WTC11 (cell line): ENCODE data around the gene LPP. TPM values are rescaled to one million over a fixed set of nuclear protein-coding genes. Genes with fewer than 3 reads are reported as not detected.

ENCODE experiments used
- ATAC-seq: fragments of 200-7000 bp; cut with Tn5 transposase; 2 replicates; pipeline ENCODE4 v1.10.0; 2021; ENCODE audit warnings: mild to moderate bottlenecking, moderate library complexity
- CTCF ChIA-PET: fragments of 300-600 bp; sonication (Branson Sonifier 250); formaldehyde crosslinking; loops from one replicate; lab custom pipeline; 2021; ENCODE audit warnings: antibody characterized with exemption; lab: Charles Lee
- POLR2A ChIA-PET: fragments of 350-600 bp; sonication (Branson Sonifier 250); formaldehyde crosslinking; loops from one replicate; lab custom pipeline; 2021; ENCODE audit warnings: antibody characterized with exemption; lab: Charles Lee
- DNase-seq: peaks from one replicate; pipeline ENCODE4 v3.0.0; 2021; ENCODE audit warnings: low spot score
- H3K27ac Mint-ChIP-seq: 2 replicates; pipeline ENCODE4 v1.8.0; 2021; ENCODE audit warnings: mixed read lengths
- H3K27me3 Mint-ChIP-seq: 2 replicates; pipeline ENCODE4 v1.8.0; 2021; ENCODE audit warnings: low read depth, mild to moderate bottlenecking, moderate library complexity, mixed read lengths
- H3K36me3 Mint-ChIP-seq: 2 replicates; pipeline ENCODE4 v1.8.0; 2021; ENCODE audit warnings: mixed read lengths
- H3K4me1 Mint-ChIP-seq: 2 replicates; pipeline ENCODE4 v1.8.0; 2022; ENCODE audit warnings: mixed read lengths
- H3K4me3 Mint-ChIP-seq: 2 replicates; pipeline ENCODE4 v1.8.0; 2021; ENCODE audit warnings: mild to moderate bottlenecking, moderate library complexity, mixed read lengths
- H3K9me3 Mint-ChIP-seq: 2 replicates; pipeline ENCODE4 v1.8.0; 2021; ENCODE audit warnings: mixed read lengths
- ATF1 ChIP-seq: sonication (generic); formaldehyde crosslinking; IDR thresholded peaks from 2 replicates; pipeline ENCODE4 v1.8.1; 2023; ENCODE audit warnings: mild to moderate bottlenecking, moderate library complexity, missing genetic modification reagents
- ELF4 ChIP-seq: sonication (generic); formaldehyde crosslinking; IDR thresholded peaks from 2 replicates; pipeline ENCODE4 v1.8.1; 2022; ENCODE audit warnings: low read depth, mild to moderate bottlenecking, moderate library complexity, missing genetic modification reagents
- FOXJ3 ChIP-seq: sonication (generic); formaldehyde crosslinking; IDR thresholded peaks from 2 replicates; pipeline ENCODE4 v1.9.0; 2021; ENCODE audit warnings: missing genetic modification reagents, mild to moderate bottlenecking, borderline replicate concordance
- GABPB1 ChIP-seq: sonication (generic); formaldehyde crosslinking; IDR thresholded peaks from 2 replicates; pipeline ENCODE4 v1.8.1; 2023; ENCODE audit warnings: mild to moderate bottlenecking, missing genetic modification reagents
- HMGA2 ChIP-seq: fragments of 250-450 bp; sonication (Bioruptor Pico); IDR thresholded peaks from 2 replicates; pipeline ENCODE4 v1.4.0; 2021; ENCODE audit warnings: mild to moderate bottlenecking, moderate library complexity
- MXD4 ChIP-seq: fragments of 250-450 bp; sonication (Bioruptor Pico); IDR thresholded peaks from 2 replicates; pipeline ENCODE4 v1.8.0; 2021; ENCODE audit warnings: mild to moderate bottlenecking, moderate library complexity, borderline replicate concordance
- NR1H2 ChIP-seq: sonication (generic); formaldehyde crosslinking; IDR thresholded peaks from 2 replicates; pipeline ENCODE4 v1.9.0; 2021; ENCODE audit warnings: mild to moderate bottlenecking, moderate library complexity, missing genetic modification reagents
- SMAD4 ChIP-seq: sonication (generic); formaldehyde crosslinking; IDR thresholded peaks from 2 replicates; pipeline ENCODE4 v1.8.0; 2022; ENCODE audit warnings: mild to moderate bottlenecking, missing genetic modification reagents
- TCF7 ChIP-seq: sonication (generic); formaldehyde crosslinking; IDR thresholded peaks from 2 replicates; pipeline ENCODE4 v1.8.0; 2022; ENCODE audit warnings: mild to moderate bottlenecking, low read depth, missing genetic modification reagents, moderate library complexity
- ZBTB21 ChIP-seq: sonication (generic); formaldehyde crosslinking; IDR thresholded peaks from 2 replicates; pipeline ENCODE4 v1.8.1; 2023; ENCODE audit warnings: mild to moderate bottlenecking, missing genetic modification reagents, borderline replicate concordance
- ZNF396 ChIP-seq: fragments of 250-450 bp; sonication (Bioruptor Pico); IDR thresholded peaks from 2 replicates; pipeline ENCODE4 v1.8.0; 2021; ENCODE audit warnings: mild to moderate bottlenecking, moderate library complexity, borderline replicate concordance
- total RNA-seq: library from RNA; stranded (reverse); gene quantifications from 3 replicates; pipeline ENCODE4 v1.2.3, GENCODE V29; 2021
- TF ChIP-seq, protein P1 (sequence below): fragments of 250-450 bp; sonication (Bioruptor Pico); IDR thresholded peaks from 2 replicates; pipeline ENCODE4 v1.9.0; 2021; ENCODE audit warnings: mild to moderate bottlenecking
- TF ChIP-seq, protein P2 (sequence below): fragments of 250-450 bp; sonication (Bioruptor Pico); IDR thresholded peaks from 2 replicates; pipeline ENCODE4 v1.9.0; 2021; ENCODE audit warnings: mild to moderate bottlenecking
- TF ChIP-seq, protein P3 (sequence below): sonication (generic); formaldehyde crosslinking; IDR thresholded peaks from 2 replicates; pipeline ENCODE4 v1.8.1; 2023; ENCODE audit warnings: mild to moderate bottlenecking, missing genetic modification reagents, borderline replicate concordance
- TF ChIP-seq, protein P4 (sequence below): sonication (generic); formaldehyde crosslinking; IDR thresholded peaks from 2 replicates; pipeline ENCODE4 v1.8.1; 2022; ENCODE audit warnings: low read depth, missing genetic modification reagents, borderline replicate concordance
- TF ChIP-seq, protein P5 (sequence below): fragments of 250-450 bp; sonication (Bioruptor Pico); conservative IDR thresholded peaks from 2 replicates; pipeline ENCODE4 v1.9.0; 2021; ENCODE audit warnings: mild to moderate bottlenecking
- TF ChIP-seq, protein P6 (sequence below): sonication (generic); formaldehyde crosslinking; IDR thresholded peaks from 2 replicates; pipeline ENCODE4 v1.8.0; 2022; ENCODE audit warnings: mild to moderate bottlenecking, missing genetic modification reagents

LPP gene
- total RNA-seq, 1 experiment from 2014 or later: 49.6 TPM

DNA sequence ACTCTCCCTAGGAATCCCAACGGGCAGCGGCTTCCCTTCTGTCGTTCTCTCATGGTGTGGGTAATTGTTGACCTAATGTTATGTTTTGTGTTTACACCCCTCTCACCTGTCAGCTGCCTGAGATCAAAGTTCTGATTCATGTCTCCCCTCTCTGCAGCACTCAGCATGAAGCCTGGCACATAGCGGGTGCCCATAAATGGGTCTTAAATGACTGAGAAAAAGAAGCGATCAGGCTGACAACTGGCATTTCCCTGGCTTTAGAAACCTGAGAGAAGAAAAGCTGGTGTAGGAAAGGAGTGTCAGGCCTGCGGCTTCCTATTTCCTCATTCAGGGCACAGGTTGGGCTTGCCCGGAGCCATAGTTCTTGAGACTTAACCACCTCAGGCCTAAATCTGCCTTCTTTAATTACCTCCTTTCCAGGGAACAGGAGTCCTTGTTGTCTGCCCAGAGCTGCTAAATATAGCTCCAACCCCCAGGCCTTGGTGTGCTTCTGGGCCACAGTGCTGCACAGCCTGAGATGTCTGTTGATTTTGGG, 31.8 kb downstream of the LPP start (continued):
- no peak for TF ChIP-seq ATF1
- TF ChIP-seq, protein P1, sequence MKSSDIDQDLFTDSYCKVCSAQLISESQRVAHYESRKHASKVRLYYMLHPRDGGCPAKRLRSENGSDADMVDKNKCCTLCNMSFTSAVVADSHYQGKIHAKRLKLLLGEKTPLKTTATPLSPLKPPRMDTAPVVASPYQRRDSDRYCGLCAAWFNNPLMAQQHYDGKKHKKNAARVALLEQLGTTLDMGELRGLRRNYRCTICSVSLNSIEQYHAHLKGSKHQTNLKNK: no peak

DNA sequence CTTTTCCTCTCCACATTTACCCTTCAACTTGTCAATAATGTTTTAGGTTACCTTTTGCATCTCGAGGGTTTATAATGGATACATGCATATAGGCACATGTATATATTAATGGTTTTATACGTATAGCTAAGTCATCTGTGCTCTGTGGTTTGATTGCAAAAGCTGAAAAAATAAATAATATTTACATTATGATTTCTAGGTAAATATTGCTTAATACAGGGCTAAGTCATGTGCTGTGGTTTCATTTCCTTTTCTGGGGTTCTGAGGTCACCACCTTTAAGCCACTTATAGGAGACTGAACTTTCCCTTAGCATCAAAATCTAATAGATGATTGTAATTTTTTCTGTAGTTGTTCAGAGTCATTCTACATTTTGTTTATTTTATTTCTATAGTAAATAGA, 33.1 kb downstream of the LPP start:
- H3K4me1 Mint-ChIP-seq: peaks cover 27% of the 10 kb centered on the region
- 0 out of 2 replicates have a peak overlapping the region, but pooled peaks have one; percentile 41 for H3K27ac Mint-ChIP-seq
- no peaks in the 10 kb centered on the region for H3K9me3 Mint-ChIP-seq
- ChIA-PET POLR2A (no interaction called here), CTCF (no interaction called here)
- H3K36me3 Mint-ChIP-seq: no peaks in the 10 kb centered on the region
- no peak for ATAC-seq
- no peak for TF ChIP-seq MXD4 (CRISPR knock-in tag)
- TF ChIP-seq ZBTB21 (CRISPR knock-in tag): no peak
- TF ChIP-seq TCF7 (CRISPR knock-in tag): no peak
- TF ChIP-seq, protein P2, sequence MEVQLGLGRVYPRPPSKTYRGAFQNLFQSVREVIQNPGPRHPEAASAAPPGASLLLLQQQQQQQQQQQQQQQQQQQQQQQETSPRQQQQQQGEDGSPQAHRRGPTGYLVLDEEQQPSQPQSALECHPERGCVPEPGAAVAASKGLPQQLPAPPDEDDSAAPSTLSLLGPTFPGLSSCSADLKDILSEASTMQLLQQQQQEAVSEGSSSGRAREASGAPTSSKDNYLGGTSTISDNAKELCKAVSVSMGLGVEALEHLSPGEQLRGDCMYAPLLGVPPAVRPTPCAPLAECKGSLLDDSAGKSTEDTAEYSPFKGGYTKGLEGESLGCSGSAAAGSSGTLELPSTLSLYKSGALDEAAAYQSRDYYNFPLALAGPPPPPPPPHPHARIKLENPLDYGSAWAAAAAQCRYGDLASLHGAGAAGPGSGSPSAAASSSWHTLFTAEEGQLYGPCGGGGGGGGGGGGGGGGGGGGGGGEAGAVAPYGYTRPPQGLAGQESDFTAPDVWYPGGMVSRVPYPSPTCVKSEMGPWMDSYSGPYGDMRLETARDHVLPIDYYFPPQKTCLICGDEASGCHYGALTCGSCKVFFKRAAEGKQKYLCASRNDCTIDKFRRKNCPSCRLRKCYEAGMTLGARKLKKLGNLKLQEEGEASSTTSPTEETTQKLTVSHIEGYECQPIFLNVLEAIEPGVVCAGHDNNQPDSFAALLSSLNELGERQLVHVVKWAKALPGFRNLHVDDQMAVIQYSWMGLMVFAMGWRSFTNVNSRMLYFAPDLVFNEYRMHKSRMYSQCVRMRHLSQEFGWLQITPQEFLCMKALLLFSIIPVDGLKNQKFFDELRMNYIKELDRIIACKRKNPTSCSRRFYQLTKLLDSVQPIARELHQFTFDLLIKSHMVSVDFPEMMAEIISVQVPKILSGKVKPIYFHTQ (CRISPR knock-in tag): no peak
- no peak for TF ChIP-seq NR1H2 (CRISPR knock-in tag)
- TF ChIP-seq, protein P3, sequence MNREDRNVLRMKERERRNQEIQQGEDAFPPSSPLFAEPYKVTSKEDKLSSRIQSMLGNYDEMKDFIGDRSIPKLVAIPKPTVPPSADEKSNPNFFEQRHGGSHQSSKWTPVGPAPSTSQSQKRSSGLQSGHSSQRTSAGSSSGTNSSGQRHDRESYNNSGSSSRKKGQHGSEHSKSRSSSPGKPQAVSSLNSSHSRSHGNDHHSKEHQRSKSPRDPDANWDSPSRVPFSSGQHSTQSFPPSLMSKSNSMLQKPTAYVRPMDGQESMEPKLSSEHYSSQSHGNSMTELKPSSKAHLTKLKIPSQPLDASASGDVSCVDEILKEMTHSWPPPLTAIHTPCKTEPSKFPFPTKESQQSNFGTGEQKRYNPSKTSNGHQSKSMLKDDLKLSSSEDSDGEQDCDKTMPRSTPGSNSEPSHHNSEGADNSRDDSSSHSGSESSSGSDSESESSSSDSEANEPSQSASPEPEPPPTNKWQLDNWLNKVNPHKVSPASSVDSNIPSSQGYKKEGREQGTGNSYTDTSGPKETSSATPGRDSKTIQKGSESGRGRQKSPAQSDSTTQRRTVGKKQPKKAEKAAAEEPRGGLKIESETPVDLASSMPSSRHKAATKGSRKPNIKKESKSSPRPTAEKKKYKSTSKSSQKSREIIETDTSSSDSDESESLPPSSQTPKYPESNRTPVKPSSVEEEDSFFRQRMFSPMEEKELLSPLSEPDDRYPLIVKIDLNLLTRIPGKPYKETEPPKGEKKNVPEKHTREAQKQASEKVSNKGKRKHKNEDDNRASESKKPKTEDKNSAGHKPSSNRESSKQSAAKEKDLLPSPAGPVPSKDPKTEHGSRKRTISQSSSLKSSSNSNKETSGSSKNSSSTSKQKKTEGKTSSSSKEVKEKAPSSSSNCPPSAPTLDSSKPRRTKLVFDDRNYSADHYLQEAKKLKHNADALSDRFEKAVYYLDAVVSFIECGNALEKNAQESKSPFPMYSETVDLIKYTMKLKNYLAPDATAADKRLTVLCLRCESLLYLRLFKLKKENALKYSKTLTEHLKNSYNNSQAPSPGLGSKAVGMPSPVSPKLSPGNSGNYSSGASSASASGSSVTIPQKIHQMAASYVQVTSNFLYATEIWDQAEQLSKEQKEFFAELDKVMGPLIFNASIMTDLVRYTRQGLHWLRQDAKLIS (CRISPR knock-in tag): no peak
- no peak for DNase-seq
- no peak overlapping the region for H3K4me3 Mint-ChIP-seq
- H3K27me3 Mint-ChIP-seq: no peaks in the 10 kb centered on the region

DNA sequence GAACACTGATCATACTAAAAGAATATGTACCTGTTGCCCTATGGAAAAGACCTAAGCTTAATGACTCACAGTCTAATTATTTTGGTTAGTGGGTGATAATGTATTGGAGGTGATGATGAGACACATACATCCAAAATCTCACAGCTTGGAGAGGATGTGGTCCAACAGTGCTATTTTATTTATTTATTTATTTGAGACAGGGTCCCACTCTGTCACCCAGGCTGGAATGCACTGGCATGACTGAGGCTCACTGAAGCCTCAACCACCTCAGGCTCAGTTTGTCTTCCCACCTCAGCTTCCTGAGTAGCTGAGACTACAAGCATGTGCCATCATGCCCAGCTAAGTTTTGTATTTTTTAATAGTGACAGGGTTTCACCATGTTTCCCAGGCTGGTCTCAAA, 35.0 kb downstream of the LPP start:
- ChIA-PET POLR2A (no interaction called here), CTCF (interaction anchor here (0.9 to 1.7 kb wide), 2 partner anchors 14 to 448 kb away, joined by 3 to 5 read pairs; no protein-coding TSS in a partner anchor)
- no peaks in the 10 kb centered on the region for H3K27me3 Mint-ChIP-seq
- ATAC-seq: no peak
- no peak for DNase-seq
- no peaks in the 10 kb centered on the region for H3K9me3 Mint-ChIP-seq
- H3K4me1 Mint-ChIP-seq: peaks cover 22% of the 10 kb centered on the region
- no peak overlapping the region for H3K4me3 Mint-ChIP-seq
- no peak overlapping the region for H3K27ac Mint-ChIP-seq
- H3K36me3 Mint-ChIP-seq: no peaks in the 10 kb centered on the region
- TF ChIP-seq, protein P4, sequence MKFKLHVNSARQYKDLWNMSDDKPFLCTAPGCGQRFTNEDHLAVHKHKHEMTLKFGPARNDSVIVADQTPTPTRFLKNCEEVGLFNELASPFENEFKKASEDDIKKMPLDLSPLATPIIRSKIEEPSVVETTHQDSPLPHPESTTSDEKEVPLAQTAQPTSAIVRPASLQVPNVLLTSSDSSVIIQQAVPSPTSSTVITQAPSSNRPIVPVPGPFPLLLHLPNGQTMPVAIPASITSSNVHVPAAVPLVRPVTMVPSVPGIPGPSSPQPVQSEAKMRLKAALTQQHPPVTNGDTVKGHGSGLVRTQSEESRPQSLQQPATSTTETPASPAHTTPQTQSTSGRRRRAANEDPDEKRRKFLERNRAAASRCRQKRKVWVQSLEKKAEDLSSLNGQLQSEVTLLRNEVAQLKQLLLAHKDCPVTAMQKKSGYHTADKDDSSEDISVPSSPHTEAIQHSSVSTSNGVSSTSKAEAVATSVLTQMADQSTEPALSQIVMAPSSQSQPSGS (CRISPR knock-in tag): no peak
- no peak for TF ChIP-seq SMAD4 (CRISPR knock-in tag)
- no peak for TF ChIP-seq TCF7 (CRISPR knock-in tag)
- no peak for TF ChIP-seq ZNF396 (CRISPR knock-in tag)
- no peak for TF ChIP-seq ELF4 (CRISPR knock-in tag)
- no peak for TF ChIP-seq GABPB1 (CRISPR knock-in tag)
- no peak for TF ChIP-seq HMGA2
- no peak for TF ChIP-seq FOXJ3
- TF ChIP-seq, protein P5, sequence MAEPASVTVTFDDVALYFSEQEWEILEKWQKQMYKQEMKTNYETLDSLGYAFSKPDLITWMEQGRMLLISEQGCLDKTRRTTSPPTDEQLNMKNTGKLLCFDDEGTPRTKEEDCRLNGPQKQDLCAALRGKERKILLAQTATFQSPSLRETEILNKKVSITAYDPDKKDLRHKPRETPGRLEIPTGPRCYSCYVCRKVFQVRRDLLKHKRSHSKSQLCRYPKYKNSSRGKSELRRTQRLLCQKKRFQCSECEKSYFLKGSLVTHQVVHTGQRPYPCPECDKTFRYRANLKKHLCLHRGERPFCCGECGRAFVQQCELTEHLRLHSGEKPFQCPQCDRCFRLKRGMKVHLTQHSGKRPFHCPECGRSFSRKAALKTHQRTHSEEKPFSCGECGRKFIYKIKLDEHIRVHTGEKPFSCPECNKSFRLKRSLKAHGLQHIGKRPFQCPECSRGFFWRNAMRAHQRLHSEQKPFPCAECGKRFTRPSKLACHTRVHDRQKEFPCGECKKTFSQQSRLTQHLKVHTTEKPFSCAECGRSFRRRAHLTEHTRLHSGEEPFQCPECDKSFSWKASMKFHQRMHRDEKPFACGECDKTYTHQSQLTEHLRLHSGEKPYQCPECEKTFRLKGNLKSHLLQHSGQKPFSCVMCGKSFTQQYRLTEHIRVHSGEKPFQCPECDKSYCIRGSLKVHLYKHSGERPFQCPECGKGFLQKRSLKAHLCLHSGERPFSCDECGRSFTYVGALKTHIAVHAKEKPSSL: no peak
- TF ChIP-seq, protein P6, sequence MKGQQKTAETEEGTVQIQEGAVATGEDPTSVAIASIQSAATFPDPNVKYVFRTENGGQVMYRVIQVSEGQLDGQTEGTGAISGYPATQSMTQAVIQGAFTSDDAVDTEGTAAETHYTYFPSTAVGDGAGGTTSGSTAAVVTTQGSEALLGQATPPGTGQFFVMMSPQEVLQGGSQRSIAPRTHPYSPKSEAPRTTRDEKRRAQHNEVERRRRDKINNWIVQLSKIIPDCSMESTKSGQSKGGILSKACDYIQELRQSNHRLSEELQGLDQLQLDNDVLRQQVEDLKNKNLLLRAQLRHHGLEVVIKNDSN (CRISPR knock-in tag): no peak
